Inflammatory macrophage treated with lipopolysaccharide for 1 hour (primary cell): Measurements from ENCODE around the gene GRIK4.

ENCODE experiments used
- DNase-seq, 2 donors: peaks; one replicate each; pipeline ENCODE4 v3.0.0-alpha.2; 2020 to 2022

GRIK4 gene

GRCh38 chr11:120863359-120863758 is 351.8 kb downstream of the GRIK4 start:
- no peak for DNase-seq

- no peak for DNase-seq
These were observed 355.5 kb downstream of the GRIK4 start for GRCh38 chr11:120867024-120867423.

- DNase-seq: no peak
These were observed 356.0 kb downstream of the GRIK4 start for GRCh38 chr11:120867531-120867930.

- DNase-seq: no peak
These were observed 356.4 kb downstream of the GRIK4 start for GRCh38 chr11:120867988-120868387.

- DNase-seq: no peak
These were observed 357.5 kb downstream of the GRIK4 start for GRCh38 chr11:120869097-120869496.

- no peak for DNase-seq
These were observed 358.0 kb downstream of the GRIK4 start for GRCh38 chr11:120869516-120870011.

- no peak for DNase-seq
These were observed 359.6 kb downstream of the GRIK4 start for GRCh38 chr11:120871194-120871593.

GRCh38 chr11:120871924-120872323 is 360.4 kb downstream of the GRIK4 start:
- DNase-seq: no peak

- no peak for DNase-seq
These were observed 362.6 kb downstream of the GRIK4 start for GRCh38 chr11:120873966-120874735.

GRCh38 chr11:120875986-120876385 is 364.4 kb downstream of the GRIK4 start:
- no peak for DNase-seq

- DNase-seq: no peak
These were observed 366.3 kb downstream of the GRIK4 start for GRCh38 chr11:120877746-120878365.

- no peak for DNase-seq
These were observed 367.2 kb downstream of the GRIK4 start for GRCh38 chr11:120878781-120879180.

- DNase-seq: no peak
These were observed 369.1 kb downstream of the GRIK4 start for GRCh38 chr11:120880498-120881175.

GRCh38 chr11:120881596-120881995 is 370.0 kb downstream of the GRIK4 start:
- DNase-seq: no peak

GRCh38 chr11:120882175-120882574 is 370.6 kb downstream of the GRIK4 start:
- no peak for DNase-seq

- DNase-seq: no peak
These were observed 372.0 kb downstream of the GRIK4 start for GRCh38 chr11:120883404-120884080.

- DNase-seq: no peak
These were observed 372.8 kb downstream of the GRIK4 start for GRCh38 chr11:120884154-120885020.

- no peak for DNase-seq
These were observed 379.2 kb downstream of the GRIK4 start for GRCh38 chr11:120890609-120891320.

- no peak for DNase-seq
These were observed 382.1 kb downstream of the GRIK4 start for GRCh38 chr11:120893440-120894201.

GRCh38 chr11:120894202-120894985 is 382.8 kb downstream of the GRIK4 start:
- DNase-seq: no peak
